MM.1S (cell line): ENCODE results near the gene KRTAP29-1.
"Not testable (repeated sequence)": the region's sequence is repeated elsewhere in the genome, so short reads cannot be mapped to it uniquely, and the experiment has no call there.

Source experiments
- DNase-seq: peaks from one replicate; pipeline ENCODE4 v3.0.0-alpha.2; 2015
- H2AFZ ChIP-seq: fragments of 300-600 bp; sonication (generic); 2 replicates; pipeline ENCODE4 v1.6.0; 2016; ENCODE audit warnings: antibody characterized with exemption, low read length
- H3F3A ChIP-seq: fragments of 300-600 bp; sonication (generic); 2 replicates; pipeline ENCODE4 v1.6.1; 2016; ENCODE audit warnings: mild to moderate bottlenecking, antibody characterized with exemption, low read length, moderate library complexity, mixed read lengths; ENCODE audit not compliant: insufficient read depth
- H3K27ac ChIP-seq: fragments of 300-600 bp; sonication (generic); 2 replicates; pipeline ENCODE4 v1.5.1; 2016; ENCODE audit warnings: mild to moderate bottlenecking, low read length
- H3K27me3 ChIP-seq: fragments of 300-600 bp; sonication (generic); replicated peaks from 2 replicates; pipeline ENCODE4 v1.6.0; 2016; ENCODE audit warnings: low read length; ENCODE audit not compliant: insufficient read depth
- H3K36me3 ChIP-seq: fragments of 300-600 bp; sonication (generic); replicated peaks from 2 replicates; pipeline ENCODE4 v1.6.1; 2016; ENCODE audit warnings: mild to moderate bottlenecking, low read length, mixed read lengths; ENCODE audit not compliant: insufficient read depth
- H3K4me1 ChIP-seq: fragments of 300-600 bp; sonication (generic); 2 replicates; pipeline ENCODE4 v1.6.1; 2016; ENCODE audit warnings: low read length, mixed read lengths
- H3K4me2 ChIP-seq: fragments of 300-600 bp; sonication (generic); 2 replicates; pipeline ENCODE4 v1.6.0; 2016; ENCODE audit warnings: low read depth, low read length
- H3K4me3 ChIP-seq: fragments of 300-600 bp; sonication (generic); 2 replicates; pipeline ENCODE4 v1.5.1; 2016; ENCODE audit warnings: low read length, mixed read lengths
- H3K79me2 ChIP-seq: fragments of 300-600 bp; sonication (generic); 2 replicates; pipeline ENCODE4 v1.6.1; 2016; ENCODE audit warnings: mixed run types, low read length, mixed read lengths
- H3K9ac ChIP-seq: fragments of 300-600 bp; sonication (generic); 2 replicates; pipeline ENCODE4 v1.6.1; 2016; ENCODE audit warnings: low read length, mixed read lengths
- H3K9me2 ChIP-seq: fragments of 300-600 bp; sonication (generic); replicated peaks from 2 replicates; pipeline ENCODE4 v1.6.1; 2016; ENCODE audit warnings: mild to moderate bottlenecking, low read length, mixed read lengths; ENCODE audit not compliant: insufficient read depth
- H3K9me3 ChIP-seq: fragments of 300-600 bp; sonication (generic); replicated peaks from 2 replicates; pipeline ENCODE4 v1.6.1; 2016; ENCODE audit warnings: mild to moderate bottlenecking, low read length, mixed read lengths; ENCODE audit not compliant: insufficient read depth
- H4K20me1 ChIP-seq: fragments of 300-600 bp; sonication (generic); 2 replicates; pipeline ENCODE4 v1.6.1; 2016; ENCODE audit warnings: mild to moderate bottlenecking, low read length, moderate library complexity, mixed read lengths; ENCODE audit not compliant: insufficient read depth
- EZH2 ChIP-seq: fragments of 300-600 bp; sonication (generic); optimal IDR thresholded peaks from 2 replicates; pipeline ENCODE3; 2017; ENCODE audit warnings: low read depth, mild to moderate bottlenecking, antibody characterized with exemption, low read length, mixed read lengths
- EZH2phosphoT487 ChIP-seq: fragments of 300-600 bp; sonication (generic); IDR thresholded peaks from 2 replicates; pipeline ENCODE4 v1.6.1; 2018; ENCODE audit warnings: antibody characterized with exemption, low read length
- TF ChIP-seq, protein P1 (sequence below): fragments of 300-600 bp; sonication (generic); IDR thresholded peaks from 2 replicates; pipeline ENCODE4 v1.5.1; 2016; ENCODE audit warnings: antibody characterized with exemption, low read length, mixed read lengths

The KRTAP29-1 gene

GRCh38 chr17:41347869-41348760 is 45.5 kb upstream of the KRTAP29-1 start:
- peaks cover 15% of the 10 kb centered on the region; the same call in 1 of the 2 replicates for H3K27me3 ChIP-seq
- no peaks in the 10 kb centered on the region for H3K36me3 ChIP-seq
- H4K20me1 ChIP-seq = no peaks in the 10 kb centered on the region
- H3K27ac ChIP-seq = no peak overlapping the region
- TF ChIP-seq EZH2 = no peak
- TF ChIP-seq, protein P1, sequence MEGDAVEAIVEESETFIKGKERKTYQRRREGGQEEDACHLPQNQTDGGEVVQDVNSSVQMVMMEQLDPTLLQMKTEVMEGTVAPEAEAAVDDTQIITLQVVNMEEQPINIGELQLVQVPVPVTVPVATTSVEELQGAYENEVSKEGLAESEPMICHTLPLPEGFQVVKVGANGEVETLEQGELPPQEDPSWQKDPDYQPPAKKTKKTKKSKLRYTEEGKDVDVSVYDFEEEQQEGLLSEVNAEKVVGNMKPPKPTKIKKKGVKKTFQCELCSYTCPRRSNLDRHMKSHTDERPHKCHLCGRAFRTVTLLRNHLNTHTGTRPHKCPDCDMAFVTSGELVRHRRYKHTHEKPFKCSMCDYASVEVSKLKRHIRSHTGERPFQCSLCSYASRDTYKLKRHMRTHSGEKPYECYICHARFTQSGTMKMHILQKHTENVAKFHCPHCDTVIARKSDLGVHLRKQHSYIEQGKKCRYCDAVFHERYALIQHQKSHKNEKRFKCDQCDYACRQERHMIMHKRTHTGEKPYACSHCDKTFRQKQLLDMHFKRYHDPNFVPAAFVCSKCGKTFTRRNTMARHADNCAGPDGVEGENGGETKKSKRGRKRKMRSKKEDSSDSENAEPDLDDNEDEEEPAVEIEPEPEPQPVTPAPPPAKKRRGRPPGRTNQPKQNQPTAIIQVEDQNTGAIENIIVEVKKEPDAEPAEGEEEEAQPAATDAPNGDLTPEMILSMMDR = no peak
- TF ChIP-seq EZH2phosphoT487 = no peak
- no peak overlapping the region for H3K4me2 ChIP-seq
- DNase-seq = no peak
- no peak overlapping the region for H3K9ac ChIP-seq
- no peaks in the 10 kb centered on the region for H3K9me2 ChIP-seq
- no peaks in the 10 kb centered on the region for H3K4me1 ChIP-seq
- no peak overlapping the region for H2AFZ ChIP-seq
- H3F3A ChIP-seq = no peaks in the 10 kb centered on the region
- no peaks in the 10 kb centered on the region for H3K9me3 ChIP-seq
- H3K79me2 ChIP-seq = no peaks in the 10 kb centered on the region
- H3K4me3 ChIP-seq = no peak overlapping the region

DNA sequence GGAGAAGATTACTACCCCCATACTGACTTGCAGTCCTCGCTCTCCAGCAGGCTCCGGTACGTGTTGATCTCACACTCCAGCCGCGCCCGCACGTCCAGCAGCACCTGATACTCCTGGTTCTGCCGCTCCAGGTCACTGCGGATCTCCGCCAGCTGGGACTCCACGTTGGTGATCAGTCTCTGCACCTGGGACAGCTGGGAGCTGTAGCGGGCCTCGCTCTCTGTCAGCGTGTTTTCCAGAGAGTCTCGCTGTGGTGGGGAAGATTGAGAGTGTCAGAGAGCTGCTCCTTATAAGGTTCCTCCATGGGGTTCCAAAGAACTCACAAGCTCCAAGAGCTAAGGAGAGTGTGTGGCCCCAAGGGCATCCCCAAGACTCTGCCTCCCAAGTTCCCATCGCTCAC is 43.8 kb upstream of the KRTAP29-1 start:
- H3K4me3 ChIP-seq, H3K9ac ChIP-seq, H2AFZ ChIP-seq, H4K20me1 ChIP-seq, H3K4me2 ChIP-seq, H3K4me1 ChIP-seq, H3K79me2 ChIP-seq, H3K9me3 ChIP-seq, DNase-seq, H3K27ac ChIP-seq, H3K36me3 ChIP-seq, H3K9me2 ChIP-seq, H3F3A ChIP-seq: not testable (repeated sequence)
- peaks cover 15% of the 10 kb centered on the region; the same call in 1 of the 2 replicates for H3K27me3 ChIP-seq

GRCh38 chr17:41345992-41346391 is 43.3 kb upstream of the KRTAP29-1 start:
- Histone ChIP-seq H2AFZ (no peak overlapping the region), H3K4me2 (no peak overlapping the region)
- TF ChIP-seq, protein P1 = no peak
- TF ChIP-seq EZH2 (no peak), EZH2phosphoT487 (no peak)

GRCh38 chr17:41343029-41343428 is 40.4 kb upstream of the KRTAP29-1 start:
- H3K36me3 ChIP-seq = no peaks in the 10 kb centered on the region
- H3K27ac ChIP-seq = no peak overlapping the region
- no peaks in the 10 kb centered on the region for H3K79me2 ChIP-seq
- H4K20me1 ChIP-seq = no peaks in the 10 kb centered on the region
- H3K27me3 ChIP-seq = peaks cover 28% of the 10 kb centered on the region
- peaks cover 9% of the 10 kb centered on the region for H3F3A ChIP-seq
- DNase-seq = no peak
- H3K4me1 ChIP-seq = peaks cover 23% of the 10 kb centered on the region
- H3K9me3 ChIP-seq = no peaks in the 10 kb centered on the region
- no peak overlapping the region for H3K4me3 ChIP-seq
- TF ChIP-seq, protein P1 = no peak
- no peak for TF ChIP-seq EZH2
- H3K9me2 ChIP-seq = no peaks in the 10 kb centered on the region
- no peak overlapping the region for H3K4me2 ChIP-seq
- no peak overlapping the region for H2AFZ ChIP-seq
- no peak overlapping the region for H3K9ac ChIP-seq

More at GRCh38 chr17:41345992-41346391, 43.3 kb upstream of the KRTAP29-1 start:
- H3K27ac ChIP-seq = no peak overlapping the region
- no peaks in the 10 kb centered on the region for H4K20me1 ChIP-seq
- H3K9me3 ChIP-seq = no peaks in the 10 kb centered on the region
- H3K27me3 ChIP-seq = peaks cover 15% of the 10 kb centered on the region; the same call in 1 of the 2 replicates
- H3K9me2 ChIP-seq = no peaks in the 10 kb centered on the region
- H3K4me1 ChIP-seq = peaks cover 7% of the 10 kb centered on the region; the same call in 1 of the 2 replicates
- DNase-seq = no peak
- H3K9ac ChIP-seq = no peak overlapping the region
- H3K36me3 ChIP-seq = no peaks in the 10 kb centered on the region
- no peak overlapping the region for H3K4me3 ChIP-seq
- peaks cover 7% of the 10 kb centered on the region for H3F3A ChIP-seq
- H3K79me2 ChIP-seq = no peaks in the 10 kb centered on the region
